HG03064 (cell line): ENCODE results near the gene CYSRT1.

ENCODE experiments used
- ATAC-seq: cut with Tn5 transposase; IDR thresholded peaks from one replicate; pipeline ENCODE4 v1.9.1; 2021; ENCODE audit warnings: low read depth; ENCODE audit not compliant: unreplicated experiment

The CYSRT1 gene, protein sequence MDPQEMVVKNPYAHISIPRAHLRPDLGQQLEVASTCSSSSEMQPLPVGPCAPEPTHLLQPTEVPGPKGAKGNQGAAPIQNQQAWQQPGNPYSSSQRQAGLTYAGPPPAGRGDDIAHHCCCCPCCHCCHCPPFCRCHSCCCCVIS

DNA sequence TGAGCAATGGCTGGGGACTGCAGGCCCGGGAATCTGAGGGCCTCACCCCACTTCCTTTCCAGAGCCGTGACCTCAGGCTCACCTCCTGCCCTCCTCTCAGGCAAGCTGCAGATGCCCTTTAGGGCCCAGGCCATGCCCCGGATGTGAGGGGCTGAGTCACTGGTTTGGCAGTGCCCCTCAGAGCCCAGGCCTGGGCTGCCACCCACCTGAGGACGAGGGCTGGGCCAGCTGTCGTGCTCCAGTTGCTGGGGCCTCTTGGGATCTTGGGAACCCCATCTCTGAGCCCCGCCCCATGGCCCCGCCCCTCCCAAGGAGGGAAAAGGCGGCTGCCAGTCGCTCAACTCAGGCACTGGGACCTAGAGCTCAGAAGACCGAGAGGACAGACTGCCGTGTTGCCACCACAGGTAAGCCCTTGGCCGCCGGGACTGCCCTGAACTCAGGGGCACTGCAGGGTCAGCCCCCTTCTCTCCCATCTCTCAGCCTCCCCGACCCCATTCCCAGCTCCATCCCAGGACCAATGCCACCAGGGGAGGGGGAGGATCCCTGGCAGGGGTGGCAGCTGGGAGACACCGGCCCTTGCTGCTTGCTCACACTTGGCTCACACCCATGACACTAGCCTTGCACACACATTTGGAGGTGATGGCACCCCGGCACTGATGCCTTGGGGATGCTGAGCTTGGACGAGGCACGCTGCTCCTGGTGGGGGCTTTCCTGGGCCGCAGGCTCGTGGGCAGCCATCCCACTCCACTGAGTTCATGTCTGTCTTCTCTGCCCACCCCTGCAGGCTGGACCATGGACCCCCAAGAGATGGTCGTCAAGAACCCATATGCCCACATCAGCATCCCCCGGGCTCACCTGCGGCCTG lies at the start of gene CYSRT1:
CYSRT1 (plus strand) TSS at position 345 of the 865 bp plus-strand sequence; CDS start at position 793, 448 bp downstream.
- ATAC-seq = no peak

GRCh38 chr9:137175345-137175961 lies 49.5 kb upstream of the CYSRT1 start:
- ATAC-seq = no peak

DNA sequence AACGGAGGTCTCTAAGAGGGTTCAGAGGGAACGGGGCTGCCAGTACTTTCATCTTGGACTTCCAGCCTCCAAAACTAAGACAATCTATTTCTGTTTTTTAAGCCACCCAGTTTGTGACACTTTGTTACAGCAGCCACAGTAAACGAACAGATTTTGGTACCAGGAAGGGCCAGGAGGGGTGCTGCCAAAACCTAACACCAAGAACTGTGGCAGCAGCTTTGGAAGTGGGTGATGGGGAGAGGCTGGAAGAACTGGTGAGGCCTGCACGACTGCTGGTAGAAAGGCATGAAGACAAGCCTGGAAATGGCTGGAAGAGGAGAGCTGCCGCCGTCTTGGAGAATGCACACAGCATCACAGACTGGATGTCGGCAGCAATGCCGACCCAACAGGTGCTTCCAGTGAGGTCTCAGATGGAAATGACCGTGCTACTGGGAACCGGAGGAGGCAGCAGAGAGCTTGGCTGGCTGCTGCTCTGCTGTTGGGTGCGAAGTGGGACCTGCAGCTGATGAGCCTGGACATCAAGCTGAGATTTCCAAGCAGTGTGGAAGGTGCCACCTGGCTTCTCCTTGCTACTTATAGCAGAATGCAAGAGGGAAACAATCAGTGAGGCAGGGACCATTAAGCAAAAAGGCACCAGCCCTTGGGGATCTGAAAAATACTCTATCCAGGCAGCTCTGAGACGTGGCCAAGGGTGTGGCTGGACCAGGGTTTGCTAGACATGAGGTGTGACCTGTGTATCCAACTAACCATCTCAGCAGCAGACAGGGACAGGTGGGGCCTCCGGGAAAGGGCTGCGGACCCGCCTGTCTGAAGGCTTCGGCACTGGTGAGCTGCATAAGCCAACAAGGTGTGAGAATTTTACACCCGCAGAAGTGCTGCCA lies 48.4 kb upstream of the CYSRT1 start:
- no peak for ATAC-seq

DNA sequence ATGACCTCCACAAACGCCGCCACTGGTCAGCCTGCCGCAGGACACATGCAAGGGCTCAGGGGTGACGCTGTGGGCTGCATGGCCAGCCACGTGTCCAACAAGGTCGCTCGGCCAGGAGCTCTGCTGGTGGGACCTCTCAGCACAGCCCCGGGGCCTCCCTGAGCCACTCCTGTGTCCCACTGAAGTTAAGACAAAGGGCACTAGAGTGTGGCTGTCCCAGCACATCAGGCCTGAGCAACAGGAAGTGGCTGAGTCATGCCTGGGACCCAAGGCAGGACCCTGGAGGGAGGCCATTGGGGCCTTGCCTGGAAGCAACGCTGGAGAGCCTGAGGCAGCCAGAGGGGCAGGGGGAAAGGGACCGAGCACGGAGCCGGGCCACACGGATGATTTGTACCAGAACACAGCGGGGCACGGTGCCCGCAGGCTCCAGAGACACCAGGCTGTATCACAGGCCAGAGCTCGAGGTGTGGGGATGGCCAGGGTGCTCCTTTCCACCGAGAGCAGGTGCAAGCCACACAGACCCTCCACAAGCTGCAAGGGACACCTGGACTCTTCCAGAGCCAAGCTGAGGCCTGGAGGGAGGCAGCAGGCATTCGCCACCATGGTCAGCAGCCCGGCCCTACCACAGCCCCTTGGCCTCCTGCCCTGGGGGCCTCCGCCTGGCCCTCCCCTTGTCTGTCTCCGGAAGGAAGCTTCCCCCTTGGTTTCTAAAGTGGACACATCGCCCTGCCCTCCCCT lies 46.6 kb upstream of the CYSRT1 start:
- no peak for ATAC-seq

DNA sequence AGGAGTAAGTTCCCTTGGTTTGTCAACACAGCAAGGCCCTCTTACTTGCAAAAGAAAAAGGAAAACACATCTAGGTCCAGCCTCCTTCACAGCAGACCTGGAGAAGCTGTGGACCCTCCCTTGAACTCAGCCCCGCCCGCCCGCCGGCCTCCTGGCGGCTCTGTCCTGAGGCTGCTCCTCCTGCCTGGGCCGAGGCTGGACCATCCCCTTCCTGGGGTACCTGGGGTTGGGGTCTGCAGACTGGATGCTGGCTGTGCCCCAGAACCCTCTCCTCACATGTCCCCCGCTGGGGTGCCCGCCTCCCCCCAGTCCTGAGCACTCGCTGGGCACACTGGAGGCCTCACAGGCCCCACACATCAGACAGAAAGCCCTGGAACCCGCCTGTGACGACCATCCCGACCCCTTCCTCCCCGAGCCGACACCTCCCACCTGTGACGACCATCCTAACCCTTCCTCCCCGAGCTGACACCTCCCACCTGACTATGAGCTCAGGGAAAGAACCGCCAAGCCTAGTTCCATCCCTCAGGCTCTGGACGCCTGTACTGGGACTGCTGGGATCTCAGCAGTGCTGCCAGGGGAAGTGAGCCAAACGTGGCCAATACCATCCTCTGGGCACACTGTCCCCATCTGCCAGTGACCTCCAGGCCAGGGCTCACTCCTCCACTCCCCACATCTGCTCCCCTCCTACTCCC lies 45.9 kb upstream of the CYSRT1 start:
- no peak for ATAC-seq

- ATAC-seq = no peak
These were observed 45.2 kb upstream of the CYSRT1 start for GRCh38 chr9:137179761-137180160.

DNA sequence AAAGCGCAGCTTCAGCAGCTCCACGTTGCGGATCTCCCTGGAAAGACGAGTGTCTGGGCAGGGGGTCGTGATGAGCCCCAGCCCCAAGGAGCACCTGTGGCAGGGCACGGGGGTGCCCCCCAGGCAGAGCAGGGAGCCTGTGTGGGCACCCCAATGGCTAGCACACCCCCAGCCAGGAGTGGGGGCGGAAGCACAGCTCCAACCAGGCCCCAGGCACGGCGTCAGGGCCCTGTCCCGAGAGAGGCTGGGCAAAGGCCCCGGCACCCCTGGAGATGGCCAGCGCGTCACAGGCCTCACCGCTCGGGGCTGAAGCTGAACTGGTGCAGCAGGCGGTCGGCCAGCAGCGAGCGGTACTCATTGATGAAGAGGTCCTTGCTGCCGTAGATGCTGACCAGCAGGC lies 44.5 kb upstream of the CYSRT1 start:
- ATAC-seq = no peak

DNA sequence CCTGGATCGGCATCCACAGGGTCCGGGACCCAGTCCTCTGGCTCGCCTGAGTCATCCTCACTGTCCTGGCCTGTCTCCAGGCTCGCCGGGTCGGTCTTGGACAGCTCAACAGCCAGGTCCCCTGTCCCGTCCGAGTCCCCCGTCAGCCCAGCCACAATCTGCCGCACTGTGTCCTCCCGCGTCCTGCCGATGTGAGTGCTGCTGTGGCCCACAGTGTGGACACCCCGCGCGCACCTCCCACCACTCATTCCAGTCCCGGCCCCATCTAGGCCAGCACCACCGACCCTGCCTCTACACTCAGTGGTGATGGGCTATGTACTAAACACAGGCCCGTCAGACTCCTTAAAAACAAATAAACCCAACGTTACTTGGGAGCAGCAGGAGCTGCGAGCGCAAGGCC lies 43.3 kb upstream of the CYSRT1 start:
- ATAC-seq = no peak

DNA sequence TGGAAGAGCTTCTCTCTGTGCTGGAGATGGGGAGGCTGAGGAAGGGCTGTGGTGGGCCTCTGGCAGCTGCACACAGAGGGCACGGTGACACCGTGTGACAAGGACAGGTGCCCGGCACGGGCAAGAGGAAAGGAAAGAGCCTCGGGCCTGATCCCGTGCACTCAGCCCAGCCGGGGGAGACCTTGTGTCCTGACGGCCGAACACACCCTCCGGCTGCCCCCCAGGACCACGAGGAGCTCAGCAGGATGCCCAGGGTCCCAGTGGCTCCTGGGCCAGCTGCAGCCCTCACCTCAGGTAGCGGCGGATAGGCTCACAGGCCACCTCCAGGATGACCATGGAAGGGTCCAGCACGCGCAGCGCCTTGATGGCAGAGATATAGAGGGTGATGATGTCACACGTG lies 42.1 kb upstream of the CYSRT1 start:
- no peak for ATAC-seq

GRCh38 chr9:137183980-137184595 lies 40.9 kb upstream of the CYSRT1 start:
- ATAC-seq = no peak

DNA sequence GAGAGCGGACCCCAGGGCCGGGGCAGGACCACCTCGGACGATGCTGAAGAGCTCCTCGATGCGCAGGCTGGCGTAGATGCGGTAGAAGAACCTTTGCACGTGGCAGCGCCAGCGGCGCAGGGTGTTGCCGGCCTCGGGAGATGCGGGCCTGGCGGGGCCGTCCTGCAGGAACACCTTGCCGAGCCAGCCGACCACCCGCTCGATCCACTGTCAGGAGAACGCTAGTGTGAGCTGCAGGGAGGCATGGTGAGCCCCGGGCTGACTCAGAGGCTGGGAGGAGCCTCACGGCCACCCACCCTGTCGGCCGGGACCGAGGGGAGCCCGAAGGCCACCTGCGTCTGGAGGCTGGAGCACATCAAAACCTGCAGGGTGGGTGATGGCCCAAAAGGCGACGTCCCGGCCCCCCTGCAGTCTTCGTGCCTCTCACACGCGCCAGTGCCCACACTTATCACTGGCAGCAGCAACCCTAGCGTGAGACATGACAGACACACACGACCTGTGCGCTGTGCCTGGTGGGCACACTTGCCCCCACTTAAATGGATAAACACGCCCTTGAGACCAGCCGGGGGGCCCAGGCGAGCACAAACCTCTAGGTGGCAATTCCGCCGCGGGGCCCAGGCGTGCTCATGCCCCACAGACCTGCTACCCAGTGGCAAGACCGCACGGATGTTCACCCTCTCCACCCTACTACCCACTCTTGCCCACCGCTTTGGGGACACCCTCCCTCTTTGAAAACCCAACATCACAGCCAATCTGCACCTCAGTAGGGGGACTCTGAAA lies 39.9 kb upstream of the CYSRT1 start:
- ATAC-seq = no peak

DNA sequence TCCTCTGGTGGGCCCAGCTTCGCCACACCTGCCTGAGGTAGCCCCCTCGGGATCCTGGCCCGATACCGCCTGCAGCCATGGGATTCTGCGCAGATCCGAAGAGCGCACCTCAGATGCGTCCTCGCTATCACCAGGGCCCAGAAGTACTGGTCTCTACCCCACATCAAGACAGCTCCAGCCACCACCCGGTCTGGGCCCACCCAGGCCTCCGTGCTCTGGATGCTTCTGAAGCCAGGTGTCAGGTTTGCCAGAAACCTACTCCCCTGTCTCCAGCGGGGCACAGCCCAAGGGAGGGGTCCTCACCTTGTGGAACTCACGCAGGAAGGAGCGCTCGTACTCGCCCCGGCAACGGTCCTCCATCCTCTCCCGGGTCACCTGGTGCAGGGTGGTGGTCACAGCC lies 39.1 kb upstream of the CYSRT1 start:
- ATAC-seq = no peak

- ATAC-seq = no peak
These were observed 38.6 kb upstream of the CYSRT1 start for GRCh38 chr9:137186385-137186784.

GRCh38 chr9:137187386-137187785 lies 37.6 kb upstream of the CYSRT1 start:
- no peak for ATAC-seq

- ATAC-seq = no peak
These were observed 36.9 kb upstream of the CYSRT1 start for GRCh38 chr9:137188086-137188489.

DNA sequence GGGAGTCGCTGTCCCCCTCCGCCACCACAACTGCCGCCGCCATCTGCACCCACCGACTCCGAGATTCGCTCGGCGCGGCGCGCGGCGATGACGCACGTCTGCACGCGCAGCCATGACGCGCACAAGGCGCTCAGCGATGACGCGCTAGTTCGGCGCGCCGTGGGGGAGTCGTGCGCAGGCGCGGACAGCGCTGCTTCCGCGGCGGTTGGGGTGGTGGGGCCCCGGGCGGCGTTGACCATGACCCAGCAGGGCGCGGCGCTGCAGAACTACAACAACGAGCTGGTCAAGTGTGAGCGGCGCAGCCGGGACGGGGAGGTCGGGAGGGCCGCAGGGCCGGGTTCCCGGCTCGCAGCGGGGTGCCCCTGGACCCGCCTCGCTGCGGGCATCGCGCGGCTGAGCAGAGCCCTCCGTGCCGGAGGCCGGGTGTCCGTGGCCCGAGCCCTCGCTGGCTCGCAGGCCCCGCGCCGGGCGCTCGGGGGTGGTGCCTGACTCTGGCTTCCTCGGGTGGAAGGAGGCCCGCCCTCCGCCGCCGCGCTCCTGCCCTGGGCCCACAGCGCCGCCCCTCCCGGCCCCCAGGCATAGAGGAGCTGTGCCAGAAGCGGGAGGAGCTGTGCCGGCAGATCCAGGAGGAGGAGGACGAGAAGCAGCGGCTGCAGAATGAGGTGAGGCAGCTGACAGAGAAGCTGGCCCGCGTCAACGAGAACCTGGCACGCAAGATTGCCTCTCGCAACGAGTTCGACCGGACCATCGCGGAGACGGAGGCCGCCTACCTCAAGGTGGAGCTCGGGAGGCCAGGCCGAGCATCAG lies 36.3 kb upstream of the CYSRT1 start, which contains the start of the genes ANAPC2 and SSNA1:
ANAPC2 (minus strand) TSS at position 71 of the 807 bp plus-strand sequence; CDS start at position 43, 28 bp downstream.
SSNA1 (plus strand) TSS at position 187 of the 807 bp plus-strand sequence; CDS start at position 238, 51 bp downstream.
- peak; percentile 60 for ATAC-seq
